ENCODE data around the gene AFF3.

AFF3 gene

DNA sequence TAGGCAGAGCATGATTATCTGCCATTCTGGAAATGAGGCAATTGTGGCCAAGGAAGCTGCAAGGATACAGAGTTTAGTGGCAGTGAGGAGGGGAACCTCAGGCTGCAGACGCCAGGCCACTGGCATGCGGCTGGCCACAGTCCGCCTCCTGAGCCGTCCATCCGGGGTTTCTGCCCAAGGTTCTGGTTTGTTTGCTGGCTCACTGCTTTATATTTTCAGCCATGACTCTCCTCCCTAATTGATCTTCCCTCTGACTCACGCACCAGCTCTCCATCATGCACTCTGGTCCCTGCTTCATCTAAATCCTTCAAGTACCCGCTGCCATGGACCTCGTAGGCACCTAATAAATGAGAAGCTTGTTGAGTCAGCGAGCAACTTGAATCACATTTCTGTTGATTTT is 544.8 kb downstream of the AFF3 start:
- no peak for DNase-seq (ENCODE audit: low read depth)

DNA sequence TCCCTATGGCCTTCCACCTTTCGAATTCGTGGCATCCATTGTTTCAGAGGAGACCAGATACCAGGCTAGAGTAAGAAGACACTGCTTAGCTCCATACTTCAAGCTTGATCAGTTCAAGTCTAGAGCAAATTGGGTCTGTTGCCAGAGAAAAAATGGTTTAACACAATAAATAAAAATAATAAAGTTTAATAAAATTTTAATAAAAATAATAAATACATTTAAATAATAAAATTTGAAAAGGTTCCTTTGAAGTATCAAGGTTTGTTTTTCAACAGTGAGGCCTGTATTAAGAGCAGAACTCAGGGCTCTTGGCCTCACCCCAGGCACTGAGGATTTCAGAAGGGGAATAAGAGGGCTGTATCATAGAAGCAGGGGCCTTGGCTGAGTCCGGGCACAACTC is 547.0 kb downstream of the AFF3 start:
- DNase-seq (ENCODE audit: low read depth), result no peak

- no peak for DNase-seq (ENCODE audit: low read depth)
Measured at GRCh38 chr2:99593692-99594427, 548.5 kb downstream of the AFF3 start.

GRCh38 chr2:99576775-99577174 is 565.6 kb downstream of the AFF3 start:
- DNase-seq (ENCODE audit: low read depth), result no peak

- no peak for DNase-seq (ENCODE audit: low read depth)
Measured at GRCh38 chr2:99573634-99574251, 568.6 kb downstream of the AFF3 start.

DNA sequence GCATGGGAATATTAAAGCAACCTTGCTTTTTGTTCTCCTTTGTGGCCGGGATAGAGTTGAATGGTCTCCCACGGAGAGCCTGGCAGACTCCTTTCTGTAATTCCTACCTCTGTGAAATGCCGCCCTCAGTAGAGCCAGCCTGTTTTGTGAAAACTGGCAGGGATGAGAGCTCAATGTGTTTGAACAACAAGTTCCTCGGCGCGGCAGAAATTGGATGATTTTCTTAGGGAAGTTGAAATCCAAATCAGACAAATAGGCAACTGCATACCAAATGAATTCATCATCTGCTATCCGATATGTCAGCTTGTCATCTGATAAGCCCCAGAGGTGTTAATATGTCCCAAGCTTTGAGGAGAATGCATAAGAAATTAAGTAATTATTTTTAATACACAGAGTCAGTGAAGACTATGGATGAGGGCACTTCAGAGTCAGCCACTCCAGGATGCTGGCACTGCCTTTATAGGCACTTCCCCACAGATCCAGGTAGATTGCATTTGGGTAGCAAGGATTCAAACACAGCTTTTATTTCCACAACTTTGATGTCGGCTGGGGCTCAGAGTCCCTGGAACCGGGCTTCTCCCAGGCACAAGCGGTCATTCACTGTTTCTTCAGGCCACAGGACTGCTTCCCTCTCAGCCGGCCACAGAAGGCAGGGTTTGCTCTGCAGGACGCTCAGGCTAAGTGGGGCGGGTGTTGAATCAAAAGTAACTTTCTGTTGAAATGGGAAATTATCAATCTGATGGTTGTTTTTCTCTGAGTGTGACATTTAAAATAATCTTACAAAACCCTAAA is 569.8 kb downstream of the AFF3 start:
- no peak for DNase-seq (ENCODE audit: low read depth)

- DNase-seq (ENCODE audit: low read depth), result no peak
Measured at GRCh38 chr2:99571954-99572353, 570.4 kb downstream of the AFF3 start.

DNA sequence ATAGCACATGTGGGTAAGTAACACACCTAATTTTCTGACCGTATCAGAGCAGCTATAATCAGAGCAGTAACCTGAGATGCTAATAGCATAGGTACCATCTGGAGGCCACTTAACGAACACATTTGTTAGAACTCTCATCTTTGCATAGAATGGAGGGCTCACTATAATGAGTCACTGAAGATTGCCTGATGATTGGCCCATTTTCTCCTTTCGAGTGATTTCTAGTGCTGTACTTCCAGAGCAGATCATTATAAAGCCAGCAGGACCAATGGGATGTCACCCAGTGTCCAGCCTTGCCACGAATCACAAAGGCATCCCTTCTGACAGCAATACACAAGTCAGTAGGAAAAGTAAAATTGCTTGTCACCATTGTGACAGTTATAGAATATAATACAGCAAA is 570.9 kb downstream of the AFF3 start:
- DNase-seq (ENCODE audit: low read depth), result no peak

- no peak for DNase-seq (ENCODE audit: low read depth)
Measured at GRCh38 chr2:99571021-99571420, 571.4 kb downstream of the AFF3 start.

- no peak for DNase-seq (ENCODE audit: low read depth)
Measured at GRCh38 chr2:99569386-99569785, 573.0 kb downstream of the AFF3 start.

- no peak for DNase-seq (ENCODE audit: low read depth)
Measured at GRCh38 chr2:99565227-99565626, 577.2 kb downstream of the AFF3 start.

GRCh38 chr2:99562516-99562915 is 579.9 kb downstream of the AFF3 start:
- no peak for DNase-seq (ENCODE audit: low read depth)

DNA sequence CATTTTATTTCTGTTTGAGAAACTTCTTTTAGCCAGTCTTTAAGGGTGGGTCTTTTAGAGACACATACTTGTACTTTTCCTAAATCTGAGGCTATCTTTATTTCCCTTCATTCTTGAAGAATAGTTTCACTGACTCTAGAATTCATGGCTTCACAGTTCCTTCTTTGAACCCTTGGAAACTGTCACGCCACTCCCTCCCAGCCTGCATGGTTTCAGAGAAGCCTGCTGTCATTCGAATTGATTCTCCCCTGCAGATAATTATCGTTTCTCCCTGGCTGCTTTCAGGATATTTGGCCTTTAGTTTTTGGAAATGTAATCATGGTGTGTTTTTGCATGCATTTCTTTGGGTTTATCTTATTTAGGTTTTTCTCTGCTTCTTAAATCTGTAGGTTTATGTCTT is 580.6 kb downstream of the AFF3 start:
- no peak for DNase-seq (ENCODE audit: low read depth)

DNA sequence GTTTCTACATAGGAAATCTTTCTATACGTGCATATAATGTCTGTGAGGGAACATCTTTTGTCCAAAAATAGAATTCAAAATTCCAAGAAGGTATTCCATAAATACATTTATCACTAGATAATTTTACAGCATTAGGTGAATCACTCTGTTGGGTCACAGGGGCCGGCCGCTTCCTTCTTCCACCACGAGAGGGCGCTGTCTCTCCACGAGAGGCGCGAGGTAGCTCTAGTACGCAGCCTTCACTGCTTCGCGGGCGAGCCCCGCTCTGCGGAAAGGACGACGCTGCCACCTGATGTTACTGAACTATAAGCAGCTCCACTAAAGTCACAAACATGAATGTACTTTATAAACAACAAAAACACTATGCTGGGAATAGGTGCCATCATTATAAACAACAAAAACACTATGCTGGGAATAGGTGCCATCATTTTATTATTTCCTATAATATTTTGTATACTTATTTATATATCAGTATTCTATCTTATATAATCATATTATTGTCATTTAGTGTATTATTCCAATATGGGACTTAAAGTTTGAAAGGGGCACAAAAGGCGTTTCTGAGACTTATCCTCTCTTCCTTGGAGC is 583.2 kb downstream of the AFF3 start:
- DNase-seq (ENCODE audit: low read depth), result peak; percentile 76

DNA sequence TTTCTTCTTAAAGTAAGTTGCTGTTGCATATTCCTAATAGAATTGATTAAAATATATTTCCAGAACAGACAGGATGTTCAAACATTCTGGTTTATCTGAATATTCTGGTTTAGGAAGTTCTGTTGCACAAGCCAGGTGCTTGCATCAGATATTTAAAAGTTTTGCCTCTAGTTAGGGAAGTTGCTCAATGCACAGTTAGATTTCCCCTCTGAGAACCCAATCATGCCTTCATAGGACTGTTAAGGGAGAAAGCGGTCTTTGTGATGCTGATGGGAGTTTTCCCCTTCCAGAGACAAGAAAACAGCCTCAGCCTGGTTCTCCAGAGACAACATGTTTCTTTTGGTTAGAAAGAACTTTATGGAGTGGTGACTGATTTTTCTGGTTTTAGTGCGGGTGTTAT is 587.0 kb downstream of the AFF3 start:
- no peak for DNase-seq (ENCODE audit: low read depth)

DNA sequence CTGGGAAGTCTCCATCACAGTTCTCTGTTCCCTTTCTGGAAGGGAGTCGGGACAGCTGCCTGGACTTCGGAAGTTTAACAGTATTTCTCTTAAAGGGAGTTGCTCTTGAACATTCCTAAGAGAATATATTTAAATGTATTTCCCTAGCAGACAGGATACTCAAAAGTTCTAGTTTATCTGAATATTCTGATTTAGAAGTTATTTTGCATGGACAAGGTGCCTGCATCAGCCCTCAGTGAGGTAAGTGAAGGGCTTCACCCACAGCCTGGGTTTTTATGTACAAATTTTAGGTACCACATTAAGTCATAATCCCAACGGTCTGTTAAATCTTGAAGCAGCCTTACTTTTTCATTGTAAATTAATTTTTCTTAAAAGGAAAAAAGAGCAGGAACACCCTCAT is 587.5 kb downstream of the AFF3 start:
- no peak for DNase-seq (ENCODE audit: low read depth)

- no peak for DNase-seq (ENCODE audit: low read depth)
Measured at GRCh38 chr2:99554238-99554637, 588.2 kb downstream of the AFF3 start.

DNA sequence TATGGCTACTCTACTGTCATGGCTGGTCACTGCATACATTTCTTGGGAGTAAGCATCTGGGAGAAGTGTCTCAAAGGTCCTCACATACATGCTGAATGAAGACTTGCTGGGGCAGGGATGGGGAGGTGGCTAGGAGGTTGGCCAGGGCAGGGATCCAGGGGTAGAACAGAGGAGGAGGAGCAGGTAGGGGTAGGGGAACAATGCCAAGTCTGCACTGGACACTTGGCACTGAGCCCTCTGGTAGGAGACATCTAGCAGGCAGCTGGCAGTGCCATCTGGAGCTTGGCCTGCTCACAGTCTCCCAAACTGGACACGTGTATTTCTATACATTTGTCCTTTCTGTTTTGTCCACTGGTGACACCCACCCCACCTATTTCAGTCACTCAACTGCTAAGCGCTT is 589.9 kb downstream of the AFF3 start:
- DNase-seq (ENCODE audit: low read depth), result no peak

GRCh38 chr2:99550368-99550767 is 592.0 kb downstream of the AFF3 start:
- no peak for DNase-seq (ENCODE audit: low read depth)

GRCh38 chr2:99545604-99546003 is 596.8 kb downstream of the AFF3 start:
- no peak for DNase-seq (ENCODE audit: low read depth)

- DNase-seq (ENCODE audit: low read depth), result no peak
Measured at GRCh38 chr2:99545066-99545465, 597.3 kb downstream of the AFF3 start.

DNA sequence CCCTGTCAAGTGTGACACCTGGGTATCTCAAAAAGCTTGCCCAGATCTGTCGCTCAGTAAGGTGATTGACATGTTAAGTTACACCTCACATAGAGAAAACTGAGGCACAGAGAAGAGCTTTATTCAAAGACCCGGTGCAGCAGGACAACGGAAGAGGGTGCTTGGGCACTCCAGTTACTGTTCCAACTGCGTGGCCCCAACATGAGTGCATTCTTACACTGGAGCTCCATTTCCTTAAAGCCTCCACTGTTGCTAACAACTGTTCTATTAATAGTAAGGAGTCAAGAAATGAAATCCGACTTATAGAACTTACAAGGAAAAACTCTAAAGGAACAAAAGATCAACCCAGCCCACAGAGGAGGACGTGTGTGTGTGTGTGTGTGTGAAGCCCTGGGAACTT is 597.8 kb downstream of the AFF3 start:
- no peak for DNase-seq (ENCODE audit: low read depth)

GRCh38 chr2:99543247-99543646 is 599.1 kb downstream of the AFF3 start:
- no peak for DNase-seq (ENCODE audit: low read depth)

All from stimulated activated CD4-positive, alpha-beta T cell treated with anti-CD3 and anti-CD28 coated beads, Interleukin-2, amount 100 ng/mL, for 4 hours (primary cell).